ENCODE results near the gene TMEM250. TPM values are rescaled to one million over a fixed set of nuclear protein-coding genes. Genes with fewer than 3 reads are reported as not detected.

TMEM250 gene
- total and polyA plus RNA-seq, 2 donors from 2014 or later: 22.2 to 33.1 TPM

DNA sequence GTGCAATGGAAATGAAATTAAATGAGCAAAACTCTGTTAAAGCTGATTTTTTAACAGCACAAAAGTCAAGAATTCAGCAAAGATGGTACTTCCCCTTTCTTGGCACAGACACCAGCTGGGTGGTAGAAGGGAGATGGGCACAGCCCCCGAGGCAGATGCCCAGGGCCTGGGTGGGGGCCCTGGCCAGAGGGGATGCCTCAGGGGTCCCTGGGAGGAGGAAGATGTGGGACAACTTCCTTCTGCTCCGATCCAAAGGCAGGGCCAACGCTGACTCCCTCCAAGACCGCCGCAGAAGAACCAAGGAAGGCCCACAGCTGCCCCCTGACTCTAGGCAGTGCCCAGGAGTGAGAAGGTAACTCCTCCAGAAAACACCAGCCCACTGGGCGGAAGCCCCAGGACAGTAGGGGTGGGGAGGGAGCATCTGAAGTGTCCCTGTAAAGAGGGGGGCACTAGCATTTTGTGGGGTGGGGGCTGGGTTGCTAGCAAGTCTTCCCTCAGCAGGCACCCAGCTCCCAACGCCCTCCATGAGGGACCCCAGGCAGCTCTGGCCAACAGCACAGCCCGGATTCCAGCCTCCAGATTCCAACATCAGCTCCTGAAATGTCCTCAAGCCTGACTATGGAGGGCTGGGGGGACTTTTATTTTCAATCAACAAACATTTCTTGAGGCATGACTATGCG, 28.5 kb downstream of the TMEM250 start:
- Histone ChIP-seq H3K27me3 (ENCODE audit: control insufficient read depth, insufficient read depth, low read length) (no peaks in the 10 kb centered on the region), H3K9ac (ENCODE audit: low read length in 3 of 3) (peak overlapping the region in 1 of 3 donors; percentile 7), H3K27ac (ENCODE audit: low read depth in 2 of 2, low read length in 2 of 2) (peak overlapping the region in 1 of 2 donors; percentile 32), H3K9me3 (ENCODE audit: control insufficient read depth in 2 of 3, insufficient read depth in 1 of 3, low read length in 3 of 3) (no peaks in the 10 kb centered on the region), H3K4me3 (ENCODE audit: low read length in 3 of 3) (no peak overlapping the region), H3K36me3 (ENCODE audit: control insufficient read depth in 2 of 3, insufficient read depth in 3 of 3, low read length in 3 of 3) (peaks cover 0 to 3% (median 0%) of the 10 kb centered on the region in 3 donors), H3K4me1 (ENCODE audit: control insufficient read depth in 2 of 3, insufficient read depth in 2 of 3, low read depth in 1 of 3, low read length in 3 of 3) (peaks cover 0 to 41% (median 32%) of the 10 kb centered on the region in 3 donors)
- no peak for FAIRE-seq
- intact Hi-C loops (cut with DNase I): no loop called here
- DNase-seq: peak in 2 of 5 donors; percentile 43 to 61
- TF ChIP-seq, protein P1, sequence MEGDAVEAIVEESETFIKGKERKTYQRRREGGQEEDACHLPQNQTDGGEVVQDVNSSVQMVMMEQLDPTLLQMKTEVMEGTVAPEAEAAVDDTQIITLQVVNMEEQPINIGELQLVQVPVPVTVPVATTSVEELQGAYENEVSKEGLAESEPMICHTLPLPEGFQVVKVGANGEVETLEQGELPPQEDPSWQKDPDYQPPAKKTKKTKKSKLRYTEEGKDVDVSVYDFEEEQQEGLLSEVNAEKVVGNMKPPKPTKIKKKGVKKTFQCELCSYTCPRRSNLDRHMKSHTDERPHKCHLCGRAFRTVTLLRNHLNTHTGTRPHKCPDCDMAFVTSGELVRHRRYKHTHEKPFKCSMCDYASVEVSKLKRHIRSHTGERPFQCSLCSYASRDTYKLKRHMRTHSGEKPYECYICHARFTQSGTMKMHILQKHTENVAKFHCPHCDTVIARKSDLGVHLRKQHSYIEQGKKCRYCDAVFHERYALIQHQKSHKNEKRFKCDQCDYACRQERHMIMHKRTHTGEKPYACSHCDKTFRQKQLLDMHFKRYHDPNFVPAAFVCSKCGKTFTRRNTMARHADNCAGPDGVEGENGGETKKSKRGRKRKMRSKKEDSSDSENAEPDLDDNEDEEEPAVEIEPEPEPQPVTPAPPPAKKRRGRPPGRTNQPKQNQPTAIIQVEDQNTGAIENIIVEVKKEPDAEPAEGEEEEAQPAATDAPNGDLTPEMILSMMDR (IDR thresholded peaks at IDR 0.05; ENCODE audit: borderline replicate concordance, extremely low read depth, insufficient read depth): no peak

DNA sequence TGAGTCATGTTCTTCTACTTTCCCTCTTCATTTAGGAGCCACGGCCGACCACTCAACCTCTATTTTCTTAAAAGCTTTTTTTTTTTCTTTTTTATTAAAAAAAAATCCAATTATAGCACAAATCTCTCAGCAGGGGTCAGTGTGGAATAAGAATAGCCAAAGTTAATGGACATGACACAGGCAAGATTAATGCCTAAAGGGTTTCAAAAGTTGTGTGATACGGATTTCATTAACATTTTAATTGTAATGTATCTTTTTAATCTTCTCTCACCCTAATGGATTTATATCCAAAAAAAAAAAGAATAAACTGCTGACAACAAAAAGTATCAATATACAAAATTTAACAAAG, 29.0 kb downstream of the TMEM250 start:
- H3K36me3 ChIP-seq (ENCODE audit: control insufficient read depth in 2 of 3, insufficient read depth in 3 of 3, low read length in 3 of 3): peaks cover 0 to 3% (median 0%) of the 10 kb centered on the region in 3 donors
- no peak overlapping the region for H3K27ac ChIP-seq (ENCODE audit: low read depth in 2 of 2, low read length in 2 of 2)
- peaks cover 0 to 41% (median 32%) of the 10 kb centered on the region in 3 donors for H3K4me1 ChIP-seq (ENCODE audit: control insufficient read depth in 2 of 3, insufficient read depth in 2 of 3, low read depth in 1 of 3, low read length in 3 of 3)
- TF ChIP-seq, protein P1 (IDR thresholded peaks at IDR 0.05; ENCODE audit: borderline replicate concordance, extremely low read depth, insufficient read depth): peak; percentile 21
- no peaks in the 10 kb centered on the region for H3K9me3 ChIP-seq (ENCODE audit: control insufficient read depth in 2 of 3, insufficient read depth in 1 of 3, low read length in 3 of 3)
- H3K4me3 ChIP-seq (ENCODE audit: low read length in 3 of 3): no peak overlapping the region
- H3K27me3 ChIP-seq (ENCODE audit: control insufficient read depth, insufficient read depth, low read length): no peaks in the 10 kb centered on the region
- H3K9ac ChIP-seq (ENCODE audit: low read length in 3 of 3): no peak overlapping the region
- intact Hi-C loops (cut with DNase I): no loop called here
- DNase-seq: peak in 2 of 5 donors; percentile 46 to 69
- FAIRE-seq: peak; percentile 73

DNA sequence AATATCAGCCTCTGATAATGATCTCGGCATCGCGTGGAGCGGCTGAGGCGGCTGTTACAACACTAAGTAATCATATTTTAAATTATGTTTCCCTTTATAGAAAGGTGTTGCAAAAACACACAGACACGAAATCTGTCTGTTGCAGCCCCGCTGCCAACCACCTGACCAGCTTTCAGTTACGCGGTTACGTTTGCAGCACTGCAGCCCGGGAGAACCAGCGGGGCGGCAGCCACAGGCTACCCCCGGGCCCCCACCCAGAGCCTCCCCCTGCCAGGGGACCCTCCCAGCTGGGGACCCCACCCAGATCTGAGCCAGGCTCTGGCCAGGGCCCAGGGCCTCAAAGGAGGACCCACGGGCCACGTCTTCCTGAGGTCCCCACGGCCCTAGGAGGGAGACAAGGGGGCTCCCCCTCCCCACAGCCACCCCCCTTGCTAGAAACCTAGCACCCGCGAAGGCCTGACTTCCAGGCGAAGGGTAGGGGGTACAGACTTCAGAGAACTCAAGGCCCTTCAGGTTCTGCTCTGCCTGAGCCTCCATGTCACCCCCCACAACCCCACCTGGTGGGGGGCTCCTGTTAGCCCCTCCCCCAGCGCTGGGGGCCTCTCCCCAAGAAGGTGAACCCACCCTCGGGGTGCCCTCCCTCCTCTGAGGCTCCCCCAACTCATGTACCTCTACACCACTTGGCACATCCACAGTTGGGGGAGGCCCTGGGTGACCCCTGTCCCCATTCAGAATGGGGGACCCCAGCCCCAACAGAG, 29.6 kb downstream of the TMEM250 start:
- Histone ChIP-seq H3K4me3 (ENCODE audit: low read length in 3 of 3) (no peak overlapping the region), H3K4me1 (ENCODE audit: control insufficient read depth in 2 of 3, insufficient read depth in 2 of 3, low read depth in 1 of 3, low read length in 3 of 3) (peaks cover 0 to 41% (median 32%) of the 10 kb centered on the region in 3 donors), H3K9ac (ENCODE audit: low read length in 3 of 3) (no peak overlapping the region), H3K27ac (ENCODE audit: low read depth in 2 of 2, low read length in 2 of 2) (no peak overlapping the region), H3K27me3 (ENCODE audit: control insufficient read depth, insufficient read depth, low read length) (no peaks in the 10 kb centered on the region), H3K36me3 (ENCODE audit: control insufficient read depth in 2 of 3, insufficient read depth in 3 of 3, low read length in 3 of 3) (peaks cover 0 to 3% (median 0%) of the 10 kb centered on the region in 3 donors), H3K9me3 (ENCODE audit: control insufficient read depth in 2 of 3, insufficient read depth in 1 of 3, low read length in 3 of 3) (no peaks in the 10 kb centered on the region)
- TF ChIP-seq, protein P1 (IDR thresholded peaks at IDR 0.05; ENCODE audit: borderline replicate concordance, extremely low read depth, insufficient read depth): no peak
- intact Hi-C loops (cut with DNase I): no loop called here
- FAIRE-seq (no peak), DNase-seq (peak in 2 of 5 donors; percentile 60 to 80)
